GM21576 (cell line): Measurements from ENCODE around the gene KLK5.

Experiments
- ATAC-seq: cut with Tn5 transposase; IDR thresholded peaks from one replicate; pipeline ENCODE4 v1.9.1; 2021; ENCODE audit warnings: mild to moderate bottlenecking, moderate library complexity; ENCODE audit not compliant: unreplicated experiment

Gene KLK5

GRCh38 chr19:50894478-50895356, 58.1 kb downstream of the KLK5 start:
- ATAC-seq, result no peak
